HG03039 (cell line): ENCODE results near the gene GRAMD1B.
"Not testable (repeated sequence)": the region's sequence is repeated elsewhere in the genome, so short reads cannot be mapped to it uniquely, and the experiment has no call there.

Experiments
- ATAC-seq: cut with Tn5 transposase; IDR thresholded peaks from one replicate; pipeline ENCODE4 v1.9.1; 2021; ENCODE audit warnings: mild to moderate bottlenecking, moderate library complexity; ENCODE audit not compliant: unreplicated experiment

GRAMD1B gene

DNA sequence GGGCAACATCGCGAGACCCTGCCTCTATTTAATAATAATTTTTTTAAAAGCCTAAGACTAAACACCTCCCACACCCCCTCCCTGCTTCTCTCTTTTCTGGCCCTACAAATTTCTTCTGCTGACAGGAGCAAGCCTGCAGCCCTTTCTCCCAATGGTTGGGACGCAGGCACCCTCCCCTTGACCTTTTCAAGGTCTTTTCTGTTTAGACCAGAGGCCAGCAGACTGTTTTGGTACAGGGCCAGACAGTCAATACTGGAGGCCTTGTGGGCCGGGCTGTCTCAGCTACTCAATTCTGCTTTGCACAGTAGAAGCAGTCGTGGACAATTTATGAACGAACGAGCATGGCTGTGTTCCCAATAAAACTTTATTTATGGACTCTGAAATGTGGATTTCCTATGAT is 132.1 kb downstream of the GRAMD1B start:
- no peak for ATAC-seq

DNA sequence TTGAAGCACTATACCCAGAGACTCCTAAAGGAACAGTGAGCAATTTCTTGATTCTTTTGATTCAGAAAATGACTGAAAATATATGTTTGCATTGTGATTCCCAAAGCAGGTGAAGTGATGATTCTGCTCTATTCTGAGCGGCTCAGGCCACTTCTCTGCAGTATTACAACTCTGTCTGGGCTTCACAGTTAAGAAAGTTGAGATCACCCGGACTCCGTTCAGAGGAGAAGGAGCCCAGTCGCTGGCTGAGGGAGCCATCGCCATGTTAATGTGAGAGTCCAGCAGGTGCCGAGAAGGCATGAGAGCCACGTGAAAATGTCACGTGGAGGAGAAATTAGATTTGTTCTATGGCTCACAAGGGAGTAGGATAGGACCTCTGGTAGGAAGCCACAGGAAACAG is 132.8 kb downstream of the GRAMD1B start:
- ATAC-seq = no peak

- ATAC-seq = no peak
These were observed 134.2 kb downstream of the GRAMD1B start for GRCh38 chr11:123564221-123564620.

GRCh38 chr11:123566852-123567251 is 136.8 kb downstream of the GRAMD1B start:
- no peak for ATAC-seq

GRCh38 chr11:123567466-123567865 is 137.4 kb downstream of the GRAMD1B start:
- no peak for ATAC-seq

DNA sequence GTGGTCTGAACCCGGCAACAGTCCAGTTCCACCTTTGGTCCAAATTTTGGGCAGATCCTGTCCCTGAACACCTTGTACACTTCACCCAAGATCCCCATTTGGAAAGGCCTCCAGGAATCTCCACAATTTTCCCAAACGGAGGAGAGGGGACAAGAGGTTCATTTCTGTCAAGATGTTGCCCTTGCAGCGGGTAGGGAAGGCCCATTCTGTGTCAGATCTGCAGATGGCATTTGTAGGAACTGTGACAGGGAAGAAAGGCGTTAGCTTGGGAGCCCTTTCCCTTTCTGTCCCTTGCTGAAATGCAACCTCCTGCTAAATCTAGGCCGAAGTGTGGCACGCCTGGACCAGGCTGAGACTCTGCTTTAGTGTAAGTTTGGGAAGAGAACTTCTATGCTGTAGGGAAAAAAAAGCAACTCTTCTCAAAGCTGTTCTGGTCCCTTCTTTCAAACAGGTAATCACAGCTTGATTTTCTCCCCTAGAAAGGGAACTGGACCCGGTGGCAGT is 138.3 kb downstream of the GRAMD1B start:
- no peak for ATAC-seq

GRCh38 chr11:123569393-123569792 is 139.3 kb downstream of the GRAMD1B start:
- ATAC-seq = no peak

- ATAC-seq = no peak
These were observed 141.0 kb downstream of the GRAMD1B start for GRCh38 chr11:123570939-123571580.

GRCh38 chr11:123572791-123573190 is 142.7 kb downstream of the GRAMD1B start:
- ATAC-seq = not testable (repeated sequence)

DNA sequence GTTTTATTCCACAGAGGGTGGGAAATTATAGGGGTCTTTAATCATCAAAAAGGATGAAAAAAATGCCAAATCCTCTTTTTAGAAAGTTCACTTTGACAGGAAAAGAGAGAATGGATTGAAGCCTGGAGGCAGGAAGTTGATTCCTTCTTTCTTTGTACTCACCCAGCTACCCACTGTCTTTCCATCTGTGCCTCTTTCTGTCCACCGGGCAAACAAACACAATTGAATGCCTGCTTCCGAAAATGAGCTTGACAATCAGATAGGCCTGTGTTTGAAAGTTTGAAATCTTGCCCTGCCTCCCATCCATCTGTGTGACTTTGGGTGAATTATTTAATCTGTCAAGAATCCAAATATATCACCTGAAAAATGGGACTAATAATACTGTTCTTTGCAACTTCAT is 143.2 kb downstream of the GRAMD1B start:
- no peak for ATAC-seq

DNA sequence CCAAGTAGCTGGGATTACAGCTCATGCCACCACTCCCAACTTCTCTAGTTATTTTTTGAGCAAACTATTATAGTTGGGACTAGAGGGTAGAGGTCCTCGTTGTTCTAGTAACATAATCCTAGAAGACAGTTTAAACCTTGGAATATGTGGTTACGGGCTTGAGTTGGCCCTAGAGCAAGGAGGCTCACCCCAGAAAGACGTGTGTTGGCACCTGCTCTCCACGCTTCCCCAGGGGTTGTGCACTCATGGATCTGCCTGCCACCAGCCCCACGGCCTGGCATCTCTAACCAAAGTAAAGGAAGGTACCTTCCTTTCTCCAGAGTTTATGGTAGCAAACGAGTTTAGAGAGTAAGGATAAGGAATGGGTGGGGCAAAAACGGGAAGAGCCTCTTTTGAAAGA is 145.4 kb downstream of the GRAMD1B start:
- no peak for ATAC-seq

- no peak for ATAC-seq
These were observed 146.0 kb downstream of the GRAMD1B start for GRCh38 chr11:123576082-123576481.

GRCh38 chr11:123576501-123576900 is 146.4 kb downstream of the GRAMD1B start:
- ATAC-seq = no peak

DNA sequence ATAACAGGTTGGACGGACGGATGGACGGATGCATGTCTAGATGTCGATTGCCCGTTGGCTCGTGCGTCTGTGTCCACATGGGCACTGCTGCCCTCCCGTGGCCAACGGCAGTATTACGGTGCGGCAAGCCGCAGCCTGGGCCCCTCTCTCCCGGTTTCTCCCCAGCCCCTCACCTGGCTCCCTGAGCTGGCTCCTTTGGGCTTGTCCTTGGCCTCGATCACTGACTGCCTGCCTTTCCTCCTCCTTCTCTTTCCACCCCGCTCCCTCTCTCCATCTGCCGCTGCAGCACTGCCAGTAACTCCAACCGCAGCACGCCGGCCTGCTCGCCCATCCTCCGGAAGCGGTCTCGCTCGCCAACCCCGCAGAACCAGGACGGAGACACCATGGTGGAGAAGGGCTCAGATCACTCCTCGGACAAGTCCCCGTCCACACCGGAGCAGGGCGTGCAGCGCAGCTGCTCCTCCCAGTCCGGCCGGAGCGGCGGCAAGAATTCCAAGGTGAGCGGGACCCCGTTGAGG is 147.1 kb downstream of the GRAMD1B start:
- peak; percentile 54 for ATAC-seq

DNA sequence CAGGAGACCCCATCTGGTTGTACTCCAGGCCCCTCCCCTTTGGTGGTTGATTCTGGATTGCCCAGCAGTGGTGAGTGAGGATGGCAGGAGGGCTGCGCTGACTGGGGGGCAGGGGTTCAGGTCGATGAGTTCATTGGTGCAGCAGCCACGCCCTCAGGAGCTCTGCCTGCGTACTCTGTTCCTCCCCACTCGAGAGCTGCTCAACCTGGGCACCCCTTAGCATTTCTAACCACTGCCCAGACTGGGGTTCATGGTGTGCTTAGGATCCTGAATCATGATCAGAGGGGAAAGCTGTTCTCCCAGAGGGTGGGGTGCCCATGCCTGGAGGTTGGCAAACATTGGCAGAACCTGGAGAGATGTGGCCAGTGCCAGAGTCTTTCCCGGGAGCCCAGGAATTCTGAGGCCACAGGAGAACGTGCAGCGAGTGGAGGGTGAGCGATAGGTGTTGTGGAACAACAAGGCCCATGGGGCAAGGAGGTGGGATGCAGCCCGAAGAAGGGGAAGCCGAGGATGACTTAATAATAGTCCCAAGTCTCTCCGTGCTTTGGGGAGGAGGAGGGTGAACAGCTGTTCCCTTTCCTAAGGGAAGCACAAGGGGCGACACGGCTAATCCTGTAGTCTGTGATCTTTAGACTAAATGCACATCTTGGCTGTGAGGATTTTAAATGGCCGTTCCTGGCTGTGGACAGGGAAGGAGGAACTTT is 148.9 kb downstream of the GRAMD1B start:
- ATAC-seq = no peak

DNA sequence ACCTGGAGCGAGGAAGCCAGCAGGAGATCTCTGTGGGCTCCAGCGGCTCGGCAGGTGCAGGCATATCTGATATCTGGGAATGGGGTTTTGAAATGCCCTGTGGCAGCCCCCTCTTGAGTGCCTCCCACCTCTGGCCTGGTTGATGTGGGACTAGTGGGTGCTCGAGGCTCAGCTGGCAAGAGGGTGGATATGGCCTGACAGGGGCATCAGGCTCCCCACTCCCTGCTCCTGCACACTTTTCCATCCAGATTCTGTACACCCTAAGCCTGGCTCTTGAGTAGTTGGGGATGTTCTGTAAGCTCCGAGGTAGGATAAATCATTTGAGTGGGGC is 149.4 kb downstream of the GRAMD1B start:
- ATAC-seq = no peak

GRCh38 chr11:123580137-123580536 is 150.1 kb downstream of the GRAMD1B start:
- no peak for ATAC-seq

DNA sequence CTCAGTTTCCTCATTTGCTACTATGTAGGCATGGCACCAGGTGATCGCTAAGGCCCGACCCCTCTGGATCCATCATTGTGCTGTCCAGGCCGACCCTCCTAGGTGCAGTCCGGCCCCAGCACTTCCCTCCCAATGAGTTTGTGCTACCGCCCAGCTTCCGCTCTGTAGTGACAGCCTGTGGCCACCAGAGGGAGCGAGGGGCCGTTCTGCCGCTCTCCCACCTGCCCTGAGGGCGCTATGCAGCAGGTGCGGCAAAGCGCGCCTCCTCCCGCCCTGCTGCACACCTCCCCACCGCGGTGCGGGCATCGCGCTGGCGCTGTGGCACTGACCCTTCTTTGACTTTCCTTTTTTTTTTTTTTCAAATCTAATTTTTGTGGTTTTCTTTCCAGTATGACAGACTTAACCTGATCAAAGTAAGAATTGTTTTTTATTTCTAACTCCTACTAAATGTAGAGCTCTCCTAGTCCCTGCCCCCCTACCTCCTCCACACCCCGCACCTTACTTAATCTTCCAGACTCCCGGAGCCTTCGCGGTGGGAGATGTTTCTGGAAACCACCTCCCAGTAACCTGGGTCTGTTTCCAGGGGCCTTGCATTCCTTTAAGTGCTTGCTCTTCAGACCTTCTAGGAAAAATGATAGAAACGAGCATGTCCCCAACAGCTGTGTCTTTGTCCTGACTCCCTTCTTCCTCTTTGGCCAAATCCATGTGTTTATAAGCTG is 150.6 kb downstream of the GRAMD1B start:
- peak; percentile 60 for ATAC-seq

- no peak for ATAC-seq
These were observed 151.8 kb downstream of the GRAMD1B start for GRCh38 chr11:123581651-123582399.

- ATAC-seq = no peak
These were observed 153.0 kb downstream of the GRAMD1B start for GRCh38 chr11:123582992-123583504.

DNA sequence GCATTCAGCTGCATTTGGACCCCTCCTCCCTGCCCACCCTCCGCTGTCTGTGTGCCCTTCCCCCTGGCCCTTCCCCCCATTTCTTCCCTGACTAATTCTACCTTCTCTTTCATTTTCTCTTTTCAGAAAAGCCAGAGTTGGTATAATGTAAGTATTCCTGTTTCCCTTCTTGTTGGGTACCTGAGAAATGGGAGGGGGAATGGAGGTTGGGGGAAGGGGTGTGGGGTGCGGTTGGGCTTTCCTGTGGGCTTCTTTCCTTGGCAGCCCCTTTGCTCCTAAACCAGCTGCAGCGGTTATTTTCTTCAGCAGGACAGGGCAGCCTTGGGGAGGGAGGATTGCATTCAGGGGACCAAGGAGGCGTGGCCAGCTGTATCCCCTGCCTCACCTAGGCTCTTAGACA is 154.1 kb downstream of the GRAMD1B start:
- ATAC-seq = no peak
